Caco-2 (cell line): ENCODE data around the gene ING3. TPM values are rescaled to one million over a fixed set of nuclear protein-coding genes. Genes with fewer than 3 reads are reported as not detected.

ENCODE experiments used
- Bru-seq: library from RNA; stranded (reverse); fragments of 400-500 nt; gene quantifications from one replicate; lab custom pipeline; 2021; lab: Mats Ljungman, UMichigan
- BruChase-seq, 2 experiments: library from RNA; stranded (reverse); fragments of 400-500 nt; gene quantifications; one replicate each; lab custom pipeline; 2021; lab: Mats Ljungman, UMichigan
- BruUV-seq: library from RNA; stranded (reverse); fragments of 400-500 nt; replicated peaks from 2 replicates; lab custom pipeline; 2021; lab: Mats Ljungman, UMichigan
- CTCF ChIA-PET: fragments of 300-600 bp; sonication (Branson Sonifier 250); formaldehyde crosslinking; loops from one replicate; lab custom pipeline; 2022; ENCODE audit warnings: antibody characterized with exemption; lab: Charles Lee
- POLR2A ChIA-PET: fragments of 300-600 bp; sonication (Branson Sonifier 250); formaldehyde crosslinking; loops from one replicate; lab custom pipeline; 2022; ENCODE audit warnings: antibody characterized with exemption; lab: Charles Lee
- DNase-seq, 2 experiments: peaks; one replicate each; pipeline versions ENCODE4 v3.0.0 to v3.0.0-alpha.2; 2020 to 2022
- H3K27me3 ChIP-seq: replicated peaks from 2 replicates; pipeline ENCODE4 v1.6.0; 2011; ENCODE audit warnings: low read length; ENCODE audit not compliant: control insufficient read depth, insufficient read depth
- H3K36me3 ChIP-seq: 2 replicates; pipeline ENCODE4 v1.5.1; 2011; ENCODE audit warnings: low read length; ENCODE audit not compliant: control insufficient read depth, insufficient read depth
- H3K4me1 ChIP-seq: fragments of 250-450 bp; sonication (Bioruptor Pico); 2 replicates; pipeline ENCODE4 v1.5.1; 2020; ENCODE audit warnings: mild to moderate bottlenecking
- H3K4me3 ChIP-seq: 2 replicates; pipeline ENCODE4 v1.5.1; 2011; ENCODE audit warnings: low read depth, mild to moderate bottlenecking, control low read depth, low read length
- H3K9me3 ChIP-seq: fragments of 250-450 bp; sonication (Bioruptor Pico); 2 replicates; pipeline ENCODE4 v1.5.1; 2020; ENCODE audit warnings: mild to moderate bottlenecking, moderate library complexity
- H3K27ac Mint-ChIP-seq: one replicate; pipeline ENCODE4 v1.8.0; 2022; ENCODE audit warnings: mixed read lengths; ENCODE audit not compliant: unreplicated experiment
- H3K27me3 Mint-ChIP-seq: one replicate; pipeline ENCODE4 v1.8.0; 2022; ENCODE audit warnings: mixed read lengths; ENCODE audit not compliant: insufficient read depth, unreplicated experiment
- H3K36me3 Mint-ChIP-seq: one replicate; pipeline ENCODE4 v1.8.0; 2022; ENCODE audit warnings: mild to moderate bottlenecking, mixed read lengths; ENCODE audit not compliant: insufficient read depth, unreplicated experiment
- H3K4me1 Mint-ChIP-seq: one replicate; pipeline ENCODE4 v1.8.0; 2022; ENCODE audit warnings: low read depth, mixed read lengths; ENCODE audit not compliant: unreplicated experiment
- H3K4me3 Mint-ChIP-seq: one replicate; pipeline ENCODE4 v1.8.0; 2022; ENCODE audit warnings: mild to moderate bottlenecking, moderate library complexity, mixed read lengths; ENCODE audit not compliant: unreplicated experiment
- H3K9me3 Mint-ChIP-seq: one replicate; pipeline ENCODE4 v1.8.0; 2022; ENCODE audit warnings: mixed read lengths; ENCODE audit not compliant: unreplicated experiment
- CTCF ChIP-seq, 2 experiments: fragments of 200-600 bp in 1 of 2; IDR thresholded peaks; 1 replicate in 1 of 2; 2 replicates in 1 of 2; pipeline versions ENCODE4 v1.5.1 to v1.8.0; 2011 to 2022; ENCODE audit warnings: antibody characterized with exemption in 1 of 2, control low read depth in 1 of 2, inconsistent platforms in 1 of 2, low read depth in 1 of 2, low read length in 1 of 2, mild to moderate bottlenecking in 1 of 2, moderate library complexity in 1 of 2; ENCODE audit not compliant: insufficient read depth in 1 of 2, severe bottlenecking in 1 of 2, unreplicated experiment in 1 of 2
- intact Hi-C: fragments of 100-400 bp; cut with micrococcal nuclease; formaldehyde crosslinking; loops from one replicate; pipeline ENCODE4 v1.10.0; 2022; ENCODE audit not compliant: unreplicated experiment
- long read RNA-seq: library from polyadenylated mRNA; stranded (forward); transcript quantifications from one replicate; pipeline ENCODE4 v2.0.0, GENCODE V29; 2022
- total RNA-seq: library from RNA; stranded (reverse); gene quantifications from 2 replicates; pipeline ENCODE4 v1.2.3, GENCODE V29; 2022

The ING3 gene
- total RNA-seq (13.7 and 14.6 TPM in 2 replicates), Bru-seq, nascent RNA (percentile 81 among the genes with signal in this experiment), BruChase-seq, experiment 1, labeled RNA remaining after a 2-hour chase (percentile 72 among the genes with signal in this experiment), BruChase-seq, experiment 2, labeled RNA remaining after a 6-hour chase (percentile 63 among the genes with signal in this experiment)
- long read RNA-seq, transcript ING3-205 (4 exons, 1,723 nt) = major isoform, 5 of 10 reads
- long read RNA-seq, partial matches to known transcripts = 0 of 10 reads
- long read RNA-seq, other reads (novel, unspliced or antisense) = 0 of 10 reads

DNA sequence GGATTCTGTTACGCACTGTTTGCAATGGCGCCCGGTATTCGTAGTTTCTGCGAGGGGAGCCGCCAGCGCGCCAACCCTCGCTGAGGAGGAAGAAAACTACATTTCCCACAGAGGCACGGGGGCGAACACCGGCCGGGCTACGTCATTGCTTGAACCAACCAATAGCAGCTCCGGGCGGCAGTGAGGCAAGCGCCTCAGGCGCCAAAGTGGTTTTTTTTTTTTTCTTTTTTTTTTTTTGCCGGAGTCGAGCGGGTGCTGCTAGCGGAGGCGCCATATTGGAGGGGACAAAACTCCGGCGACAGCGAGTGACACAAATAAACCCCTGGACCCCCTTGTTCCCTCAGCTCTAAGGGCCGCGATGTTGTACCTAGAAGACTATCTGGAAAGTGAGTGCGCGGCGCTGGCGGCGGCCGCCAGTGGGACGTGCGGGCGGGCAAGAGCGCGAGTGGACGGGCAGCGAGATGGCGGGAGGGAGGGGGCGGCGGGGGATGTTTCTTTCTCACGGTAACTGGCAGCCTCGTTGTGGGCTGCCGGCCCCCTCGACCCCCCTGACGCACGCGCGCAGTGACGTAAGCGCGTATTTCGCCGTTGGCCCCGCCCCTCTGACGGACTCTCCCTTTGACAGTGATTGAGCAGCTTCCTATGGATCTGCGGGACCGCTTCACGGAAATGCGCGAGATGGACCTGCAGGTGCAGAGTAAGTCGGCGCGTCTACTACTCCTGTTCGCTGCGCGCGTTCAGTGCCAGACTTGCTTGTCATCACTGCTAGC lies at the start of gene ING3:
Gene ING3 (plus strand): TSS at position 239 of the 770 bp plus-strand sequence. CDS start 120 bp downstream, at position 359.
- intact Hi-C loops = loop anchor here (1.0 to 5.0 kb wide), 4 partner anchors 37 to 158 kb away; partner anchors contain the start of gene TSPAN12
- peak within 1 kb of the TSS; percentile 96 for H3K4me3 Mint-ChIP-seq
- CTCF ChIA-PET = interaction anchor here (0.6 to 1.0 kb wide), 3 partner anchors 95 to 225 kb away, joined by 3 to 4 read pairs (median 3); no protein-coding TSS in a partner anchor

GRCh38 chr7:120915314-120916105 lies 35.1 kb upstream of the ING3 start:
- H3K27me3 Mint-ChIP-seq = peaks cover 5% of the 10 kb centered on the region

More for the DNA sequence above, at the start of gene ING3:
- Mint-ChIP-seq H3K27me3 (peaks cover 4% of the 10 kb centered on the region), H3K9me3 (no peaks in the 10 kb centered on the region), H3K36me3 (peaks cover 31% of the 10 kb centered on the region), H3K27ac (peak within 1 kb of the TSS; percentile 100), H3K4me1 (peaks cover 9% of the 10 kb centered on the region)
- TF ChIP-seq CTCF (IDR thresholded peaks at IDR 0.05; ENCODE audit: insufficient read depth in 1 of 2, low read depth in 1 of 2, low read length in 1 of 2, severe bottlenecking in 1 of 2, unreplicated experiment in 1 of 2) = no peak
- no peaks in the 10 kb centered on the region for H3K36me3 ChIP-seq
- DNase-seq = peak; percentile 97
- BruUV-seq = no TSS peak
- no peaks in the 10 kb centered on the region for H3K4me1 ChIP-seq
- H3K9me3 ChIP-seq = no peaks in the 10 kb centered on the region
- peak within 1 kb of the TSS; percentile 85 for H3K4me3 ChIP-seq
- no peaks in the 10 kb centered on the region; the same call in 1 of the 2 replicates for H3K27me3 ChIP-seq
- POLR2A ChIA-PET = interaction anchor here (0.5 to 1.5 kb wide), 14 partner anchors 9 to 498 kb away, joined by 3 to 9 read pairs (median 4); partner anchors contain the start of gene TSPAN12

More at GRCh38 chr7:120915314-120916105, 35.1 kb upstream of the ING3 start:
- Histone ChIP-seq H3K9me3 (no peaks in the 10 kb centered on the region), H3K4me1 (no peaks in the 10 kb centered on the region), H3K27me3 (no peaks in the 10 kb centered on the region), H3K4me3 (no peak overlapping the region), H3K36me3 (no peaks in the 10 kb centered on the region)
- no peak overlapping the region for H3K4me3 Mint-ChIP-seq
- BruUV-seq = no TSS peak
- POLR2A ChIA-PET = no interaction called here
- H3K36me3 Mint-ChIP-seq = no peaks in the 10 kb centered on the region
- CTCF ChIA-PET = no interaction called here
- intact Hi-C loops = no loop called here
- no peak for TF ChIP-seq CTCF (IDR thresholded peaks at IDR 0.05; ENCODE audit: insufficient read depth in 1 of 2, low read depth in 1 of 2, low read length in 1 of 2, severe bottlenecking in 1 of 2, unreplicated experiment in 1 of 2)
- H3K27ac Mint-ChIP-seq = no peak overlapping the region
- DNase-seq = no peak
- H3K9me3 Mint-ChIP-seq = no peaks in the 10 kb centered on the region
- no peaks in the 10 kb centered on the region for H3K4me1 Mint-ChIP-seq
